ENCODE data around the gene RGPD4.
"Not testable (repeated sequence)": the region's sequence is repeated elsewhere in the genome, so short reads cannot be mapped to it uniquely, and the experiment has no call there.

RGPD4 gene

DNA sequence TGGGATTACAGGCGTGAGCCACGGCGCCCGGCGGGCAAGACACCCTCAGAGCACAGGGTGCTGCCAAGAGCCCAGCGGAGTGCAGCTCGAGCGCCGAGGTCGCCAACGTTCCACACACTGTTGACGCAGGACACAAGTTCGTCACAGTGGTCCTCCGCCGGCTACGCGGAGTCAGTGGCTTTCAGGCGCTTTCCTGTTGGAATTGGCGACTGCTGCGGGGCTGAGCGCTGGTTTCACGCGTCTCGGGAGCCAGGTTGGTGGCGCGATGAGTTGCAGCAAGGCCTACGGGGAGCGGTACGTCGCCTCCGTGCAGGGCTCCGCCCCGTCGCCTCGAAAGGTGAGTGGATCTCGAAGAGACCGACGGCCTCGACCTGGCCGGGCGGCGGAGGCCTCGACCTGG is at the start of gene RGPD4:
TSS of gene RGPD4 (plus strand) at position 144 of the 400 bp plus-strand sequence. CDS start at position 266, 122 bp downstream.
- not testable (repeated sequence) for TF ChIP-seq GATA3, GATA2 (IDR thresholded peaks at IDR 0.05; ENCODE audit: low read depth, low read length)

DNA sequence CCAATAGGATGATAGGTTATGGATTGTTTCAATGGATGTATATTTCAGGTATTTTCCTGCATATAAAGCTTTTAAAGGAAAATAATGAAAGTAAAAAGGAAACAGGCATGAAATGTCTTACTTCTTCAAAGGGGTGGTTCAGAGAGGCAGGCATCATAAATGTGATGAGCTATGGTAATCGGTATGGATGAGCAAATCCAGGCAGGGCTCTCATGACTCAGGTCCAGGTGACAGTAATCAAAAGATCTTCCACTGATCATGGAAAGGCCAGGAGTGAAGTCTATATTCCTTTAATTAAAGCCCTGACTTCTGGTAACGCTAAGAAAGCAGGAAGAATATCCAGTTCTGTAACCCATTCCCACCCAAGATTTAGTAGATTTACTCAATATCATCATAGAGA is 48.7 kb upstream of the RGPD4 start:
- no peak for TF ChIP-seq GATA3 (IDR thresholded peaks at IDR 0.05; ENCODE audit: low read depth, low read length)
- no peak for TF ChIP-seq GATA2 (IDR thresholded peaks at IDR 0.05; ENCODE audit: low read depth, low read length)

DNA sequence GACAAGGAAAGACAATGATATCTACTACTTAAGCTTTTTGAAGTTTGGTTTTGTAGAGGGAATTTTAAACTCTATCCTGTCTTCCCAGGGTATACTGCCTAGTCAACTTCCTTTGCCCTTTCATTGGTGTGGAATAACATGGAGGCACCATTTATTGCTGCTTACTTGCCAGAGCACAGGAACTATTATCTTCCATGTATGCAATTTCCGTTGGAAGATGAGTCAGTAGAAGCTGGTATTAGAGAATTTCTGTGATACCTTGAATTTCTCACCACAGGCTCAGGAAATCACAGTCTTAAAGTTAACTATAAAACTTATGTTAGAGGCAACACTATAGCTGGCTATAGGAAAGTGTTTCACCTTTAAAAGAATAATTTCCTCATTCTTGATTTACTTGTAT is 40.9 kb upstream of the RGPD4 start:
- TF ChIP-seq GATA3 (IDR thresholded peaks at IDR 0.05; ENCODE audit: low read depth, low read length), result no peak
- no peak for TF ChIP-seq GATA2 (IDR thresholded peaks at IDR 0.05; ENCODE audit: low read depth, low read length)

DNA sequence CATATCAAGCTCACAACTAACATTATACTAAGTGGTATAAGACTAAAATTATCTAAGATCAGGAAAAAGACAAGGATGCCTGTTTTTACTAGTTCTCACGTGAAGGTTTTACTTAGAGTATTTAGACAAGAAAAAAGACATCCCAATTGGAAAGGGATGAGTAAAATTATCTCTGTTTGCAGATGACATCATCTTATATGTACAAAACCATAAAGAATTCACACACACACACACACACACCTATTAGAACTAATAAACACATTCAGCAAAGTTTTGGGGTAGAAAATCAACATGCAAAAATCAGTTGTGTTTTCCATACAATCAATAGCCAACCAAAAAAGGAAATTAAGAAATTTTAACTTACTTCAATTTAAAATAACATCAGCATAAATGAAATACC is 35.9 kb upstream of the RGPD4 start:
- TF ChIP-seq GATA3 (IDR thresholded peaks at IDR 0.05; ENCODE audit: low read depth, low read length) (no peak), GATA2 (IDR thresholded peaks at IDR 0.05; ENCODE audit: low read depth, low read length) (no peak)

DNA sequence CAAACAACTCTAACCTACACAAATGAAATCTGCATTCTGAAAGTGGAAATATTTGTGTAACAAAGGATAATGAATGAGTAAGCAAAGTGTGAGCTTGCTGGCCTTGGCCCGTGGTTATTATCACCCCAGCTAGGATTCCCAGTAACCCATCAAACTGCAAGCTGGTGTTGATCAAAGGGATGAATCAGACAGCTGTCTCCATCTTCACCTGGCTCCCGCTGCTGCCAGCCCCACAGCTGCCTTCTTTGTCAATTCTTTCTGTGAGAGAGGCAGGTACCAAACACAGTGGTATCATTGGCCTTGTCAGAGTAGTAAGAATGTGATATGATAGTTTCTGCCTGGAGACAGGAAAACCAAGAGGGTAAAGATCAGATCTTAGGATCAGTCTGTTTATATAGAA is 25.2 kb upstream of the RGPD4 start:
- TF ChIP-seq GATA2 (IDR thresholded peaks at IDR 0.05; ENCODE audit: low read depth, low read length), result no peak
- TF ChIP-seq GATA3 (IDR thresholded peaks at IDR 0.05; ENCODE audit: low read depth, low read length), result no peak

DNA sequence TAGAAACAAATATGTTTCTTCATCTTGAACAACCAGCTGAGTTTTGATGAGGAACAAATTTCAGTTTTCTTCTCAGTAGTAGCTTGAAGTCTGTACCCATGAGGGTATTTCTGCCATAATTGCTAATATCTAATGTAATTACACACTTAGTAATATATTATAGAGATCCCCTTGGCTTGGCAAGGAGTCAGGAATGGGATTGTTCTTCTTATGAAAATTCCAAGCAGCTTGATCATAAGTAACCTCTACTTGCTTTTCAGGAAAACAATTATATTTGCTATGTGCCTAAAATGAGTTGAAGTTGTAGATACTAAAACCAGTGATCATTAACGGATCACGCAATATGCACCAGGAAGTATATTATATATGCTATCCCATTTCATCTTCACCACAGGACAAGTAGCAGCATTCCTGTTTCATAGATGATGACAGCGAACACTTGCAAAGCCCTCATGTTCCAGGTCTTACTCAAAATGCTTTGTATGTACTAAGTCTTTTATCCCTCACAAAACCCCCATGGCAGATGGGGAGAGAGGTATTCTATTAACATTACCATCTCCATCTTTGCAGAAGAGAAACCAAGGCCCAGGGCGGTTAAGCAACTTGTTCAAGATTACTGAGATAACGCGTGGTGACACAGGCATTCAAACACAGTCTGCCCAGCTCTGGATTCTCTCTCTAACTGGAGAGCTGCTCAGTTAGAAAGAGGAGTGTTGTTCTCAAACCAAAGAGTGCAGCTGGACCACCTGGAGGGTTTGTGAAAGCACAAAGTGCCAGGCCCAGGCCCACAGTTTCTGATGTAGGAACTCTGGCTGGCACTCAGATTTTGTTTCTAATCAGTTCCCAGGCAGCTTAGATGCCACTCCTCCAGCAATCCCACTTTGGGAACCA is 21.8 kb upstream of the RGPD4 start:
- TF ChIP-seq GATA2 (IDR thresholded peaks at IDR 0.05; ENCODE audit: low read depth, low read length) (no peak), GATA3 (IDR thresholded peaks at IDR 0.05; ENCODE audit: low read depth, low read length) (no peak)

DNA sequence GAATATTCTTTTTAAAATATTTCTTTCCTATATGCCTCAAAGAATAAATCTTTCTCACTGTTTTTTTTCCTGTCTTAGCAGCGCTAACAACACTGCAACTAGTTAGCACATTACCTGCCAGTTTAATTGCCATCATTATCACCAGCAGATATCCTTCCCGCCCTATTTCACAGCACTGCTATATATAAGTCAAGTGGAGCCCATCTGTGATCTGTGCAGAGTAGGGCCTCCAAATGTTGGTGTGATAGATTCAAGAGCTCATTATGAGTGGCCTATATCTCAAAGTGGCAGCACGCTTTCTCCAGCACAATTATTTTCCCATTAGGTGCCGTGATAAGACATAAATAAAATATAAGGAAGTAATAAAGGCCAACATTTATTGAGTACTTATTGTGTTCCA is 19.8 kb upstream of the RGPD4 start:
- TF ChIP-seq GATA2 (IDR thresholded peaks at IDR 0.05; ENCODE audit: low read depth, low read length), result no peak
- no peak for TF ChIP-seq GATA3 (IDR thresholded peaks at IDR 0.05; ENCODE audit: low read depth, low read length)

DNA sequence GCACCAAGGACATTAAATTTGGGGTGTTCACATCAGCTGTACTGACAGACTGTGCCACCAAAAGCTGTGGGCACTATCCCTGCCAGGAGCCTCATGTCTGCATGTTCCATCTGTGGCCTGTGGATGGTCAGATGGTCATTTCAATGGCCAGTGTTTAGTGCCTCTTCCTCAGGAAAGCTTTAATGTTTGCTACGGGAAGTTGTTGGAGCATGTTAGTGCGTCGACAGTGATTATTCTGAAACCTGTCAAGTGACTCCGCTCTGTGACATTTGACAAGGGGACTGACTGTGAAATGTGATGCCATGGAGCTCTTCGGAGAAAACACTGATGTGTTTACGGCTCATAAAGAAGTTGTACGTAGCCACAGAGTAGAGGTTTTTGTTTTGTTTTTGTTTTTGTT is 18.7 kb upstream of the RGPD4 start:
- TF ChIP-seq GATA3 (IDR thresholded peaks at IDR 0.05; ENCODE audit: low read depth, low read length), result no peak
- TF ChIP-seq GATA2 (IDR thresholded peaks at IDR 0.05; ENCODE audit: low read depth, low read length), result no peak

DNA sequence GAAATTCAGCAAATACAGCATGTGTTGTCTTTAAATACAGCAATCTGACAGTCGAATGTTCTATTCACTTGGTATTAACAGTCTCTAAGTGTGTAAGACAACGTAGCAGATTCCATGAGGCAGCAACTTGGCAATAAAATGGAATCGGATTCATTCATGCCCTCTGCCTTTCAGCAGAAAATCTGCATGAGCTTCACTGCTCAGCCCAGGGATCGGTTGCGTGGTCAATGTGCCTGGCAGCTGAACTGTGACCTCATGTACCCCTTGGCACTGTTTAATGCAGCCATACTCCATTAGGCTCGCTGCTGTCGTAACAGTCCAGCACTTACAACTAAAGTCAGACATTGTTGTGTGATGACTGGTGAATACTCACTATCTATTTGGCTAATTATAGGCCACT is 17.7 kb upstream of the RGPD4 start:
- no peak for TF ChIP-seq GATA3 (IDR thresholded peaks at IDR 0.05; ENCODE audit: low read depth, low read length)
- TF ChIP-seq GATA2 (IDR thresholded peaks at IDR 0.05; ENCODE audit: low read depth, low read length), result no peak

DNA sequence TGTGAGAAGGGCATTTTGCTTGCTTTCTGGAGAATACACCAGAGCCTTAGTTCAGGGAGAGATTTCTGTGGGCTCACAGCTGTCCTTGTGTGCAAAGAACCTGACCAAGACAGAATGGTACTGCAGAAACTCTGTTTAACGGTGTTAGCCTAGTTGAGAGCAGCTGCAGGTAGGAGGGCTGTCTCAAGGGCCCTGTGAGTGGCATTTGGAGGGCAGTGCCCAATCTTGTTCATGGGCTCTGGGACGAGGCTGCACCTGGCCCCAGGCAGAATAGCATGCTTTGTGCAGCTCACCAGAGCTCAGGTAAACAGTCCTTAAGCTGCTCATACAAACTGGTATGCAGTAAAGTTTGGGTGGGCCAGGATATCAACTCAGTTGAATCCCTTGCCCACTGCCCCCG is 16.9 kb upstream of the RGPD4 start:
- no peak for TF ChIP-seq GATA3 (IDR thresholded peaks at IDR 0.05; ENCODE audit: low read depth, low read length)
- TF ChIP-seq GATA2 (IDR thresholded peaks at IDR 0.05; ENCODE audit: low read depth, low read length), result no peak

DNA sequence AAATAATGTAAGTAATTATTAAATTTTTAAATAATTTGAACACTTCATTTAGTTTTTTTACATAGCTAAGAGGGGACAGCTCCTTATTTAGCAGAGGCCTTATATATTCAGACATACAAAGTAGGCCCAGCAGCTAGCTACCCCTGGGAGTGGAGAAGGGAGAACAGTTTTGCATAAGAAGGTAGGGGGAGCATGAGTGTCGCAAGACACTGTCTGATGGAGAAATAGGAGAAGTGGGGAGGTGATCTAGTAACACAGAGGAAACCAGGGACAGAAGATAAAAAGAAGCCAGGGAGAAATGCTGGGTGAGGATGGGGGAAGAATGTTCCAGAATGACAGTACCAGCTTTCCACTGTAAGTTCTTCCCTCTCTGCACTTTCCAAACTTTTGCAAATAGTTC is 16.0 kb upstream of the RGPD4 start:
- no peak for TF ChIP-seq GATA2 (IDR thresholded peaks at IDR 0.05; ENCODE audit: low read depth, low read length)
- no peak for TF ChIP-seq GATA3 (IDR thresholded peaks at IDR 0.05; ENCODE audit: low read depth, low read length)

DNA sequence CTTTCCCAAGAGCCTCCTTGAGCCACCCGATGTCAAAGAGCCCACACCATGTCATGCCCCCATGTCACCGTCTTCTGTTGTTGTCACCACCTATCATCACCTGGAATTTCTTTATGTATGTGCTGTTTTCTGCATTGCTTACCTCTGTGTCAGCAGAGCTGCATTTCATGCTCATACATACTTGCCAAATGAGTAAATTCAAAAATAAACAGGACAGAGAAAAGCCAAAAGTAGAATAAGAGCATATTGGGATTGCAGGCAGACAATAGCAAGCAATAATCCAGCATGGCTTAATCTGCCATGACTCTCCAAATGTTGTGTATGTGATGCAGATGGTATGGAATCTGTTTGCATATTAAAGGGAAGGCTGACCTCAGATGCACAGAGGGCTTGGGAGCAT is 15.3 kb upstream of the RGPD4 start:
- TF ChIP-seq GATA2 (IDR thresholded peaks at IDR 0.05; ENCODE audit: low read depth, low read length), result no peak
- no peak for TF ChIP-seq GATA3 (IDR thresholded peaks at IDR 0.05; ENCODE audit: low read depth, low read length)

DNA sequence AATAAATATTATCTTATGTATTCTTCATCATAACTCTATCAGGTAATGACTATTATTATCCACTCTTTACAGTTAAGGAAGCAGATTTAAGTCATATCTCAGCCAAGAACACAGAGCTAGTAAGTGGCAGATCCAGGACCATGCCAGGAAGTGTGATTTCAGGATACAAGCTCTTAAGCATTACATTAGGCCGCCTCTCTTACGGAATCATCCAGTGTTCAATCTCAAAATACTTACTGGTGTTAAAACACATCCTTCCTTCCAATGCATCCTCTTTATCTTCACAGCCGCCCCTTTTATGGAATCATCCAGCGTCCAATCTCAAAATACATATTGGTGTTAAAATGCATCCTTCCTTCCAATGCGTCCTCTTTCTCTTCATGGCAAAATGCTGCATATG is 14.7 kb upstream of the RGPD4 start:
- TF ChIP-seq GATA3 (IDR thresholded peaks at IDR 0.05; ENCODE audit: low read depth, low read length), result no peak
- no peak for TF ChIP-seq GATA2 (IDR thresholded peaks at IDR 0.05; ENCODE audit: low read depth, low read length)

DNA sequence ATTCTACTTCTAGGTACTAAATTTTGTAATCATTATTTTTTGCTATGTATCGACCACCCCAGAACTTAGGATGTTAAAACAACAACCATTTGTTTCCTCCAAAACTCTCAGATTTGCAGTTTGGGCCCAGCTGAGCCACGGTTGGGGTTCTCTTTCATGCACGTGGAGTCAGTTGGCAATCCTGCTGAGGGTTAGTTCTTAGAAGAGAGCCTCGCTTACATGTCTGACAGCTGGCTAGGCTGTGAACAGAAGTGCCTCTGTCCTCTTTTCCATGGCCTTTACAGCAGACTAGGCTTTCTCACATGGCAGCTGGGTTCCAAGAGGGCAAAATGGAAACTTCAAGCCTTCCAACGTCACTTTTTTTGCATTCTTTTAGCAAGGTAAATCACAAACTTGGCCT is 9.3 kb upstream of the RGPD4 start:
- TF ChIP-seq GATA2 (IDR thresholded peaks at IDR 0.05; ENCODE audit: low read depth, low read length) (no peak), GATA3 (IDR thresholded peaks at IDR 0.05; ENCODE audit: low read depth, low read length) (no peak)

DNA sequence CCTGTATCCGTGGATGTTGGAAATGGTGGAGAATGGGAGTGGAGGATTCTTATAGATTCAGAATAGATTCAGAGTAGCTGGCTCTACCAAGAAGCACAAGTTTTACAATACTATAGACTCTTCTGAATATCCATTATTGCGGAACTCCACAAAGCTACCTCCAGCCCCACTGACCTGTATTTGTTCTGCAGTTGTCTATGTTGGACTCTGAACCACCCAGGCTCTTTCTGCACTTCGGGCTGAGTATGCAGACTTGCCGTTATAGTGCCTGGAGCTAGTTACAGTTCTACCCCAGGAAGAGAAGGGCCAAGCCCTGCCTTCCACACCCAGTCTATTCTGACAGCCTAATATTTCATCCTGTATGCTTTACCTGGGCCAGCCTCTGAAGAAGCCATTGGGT is 4.4 kb upstream of the RGPD4 start:
- TF ChIP-seq GATA3 (IDR thresholded peaks at IDR 0.05; ENCODE audit: low read depth, low read length) (no peak), GATA2 (IDR thresholded peaks at IDR 0.05; ENCODE audit: low read depth, low read length) (no peak)

Measured in SH-SY5Y (cell line).